HuH-7.5 (cell line): Measurements from ENCODE around the gene DRD5.
A peak's percentile ranks its signal among the peaks of the same experiment; 100 is the strongest.
"Not testable (repeated sequence)": the region's sequence is repeated elsewhere in the genome, so short reads cannot be mapped to it uniquely, and the experiment has no call there.

ENCODE experiments used
- DNase-seq: peaks from one replicate; pipeline ENCODE4 v3.0.0; 2011; ENCODE audit warnings: low spot score

The DRD5 gene

GRCh38 chr4:9781343-9782135 is at the start of gene DRD5:
Gene DRD5, plus strand, starts transcription at chr4:9781634. Its CDS starts 396 bp downstream, at chr4:9782030.
- DNase-seq = no peak

GRCh38 chr4:9732256-9732655 is 49.2 kb upstream of the DRD5 start:
- DNase-seq = not testable (repeated sequence)

DNA sequence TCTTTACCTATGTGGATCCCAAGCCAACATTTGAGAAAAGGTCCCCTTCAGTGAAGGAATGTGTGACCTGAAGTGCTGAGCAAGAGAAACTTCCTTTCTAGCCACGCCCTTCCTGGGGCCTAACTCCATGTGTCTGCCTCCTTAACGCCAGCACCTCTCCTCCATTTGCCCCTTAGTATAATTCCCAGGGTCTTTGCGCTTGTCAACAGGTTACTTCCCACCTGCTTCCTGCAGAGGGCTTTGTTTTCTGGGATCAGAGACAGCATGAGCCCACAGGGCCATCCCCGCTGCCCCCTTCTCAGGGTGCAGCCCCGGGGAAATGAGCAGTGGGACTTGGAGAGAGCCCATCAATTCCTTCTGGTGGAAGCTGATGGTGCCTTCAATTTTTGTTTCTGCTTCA is 45.9 kb upstream of the DRD5 start:
- no peak for DNase-seq

GRCh38 chr4:9737280-9737679 is 44.2 kb upstream of the DRD5 start:
- DNase-seq = not testable (repeated sequence)

- DNase-seq = not testable (repeated sequence)
Observed at GRCh38 chr4:9743789-9744188, 37.6 kb upstream of the DRD5 start.

DNA sequence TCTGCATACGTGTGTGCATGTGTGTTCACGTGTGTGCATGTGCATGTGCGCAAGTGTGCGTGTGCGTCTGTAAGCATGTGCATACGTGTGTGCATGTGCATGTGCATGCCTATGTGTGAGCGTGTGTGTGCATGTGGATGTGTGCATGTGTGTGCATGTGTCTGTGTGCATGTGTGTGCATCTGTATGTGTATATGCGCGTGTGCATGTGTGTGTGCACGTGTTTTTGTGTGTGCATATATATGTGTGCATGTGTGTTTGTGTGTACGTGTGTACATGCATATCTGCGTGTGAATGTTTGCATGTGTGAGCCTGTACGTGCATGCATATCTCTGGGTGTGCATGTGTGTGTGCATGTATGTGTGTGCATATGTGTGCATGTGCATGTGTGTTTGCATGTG is 35.7 kb upstream of the DRD5 start:
- no peak for DNase-seq

- DNase-seq = no peak
Observed at GRCh38 chr4:9758641-9759317, 22.7 kb upstream of the DRD5 start.

DNA sequence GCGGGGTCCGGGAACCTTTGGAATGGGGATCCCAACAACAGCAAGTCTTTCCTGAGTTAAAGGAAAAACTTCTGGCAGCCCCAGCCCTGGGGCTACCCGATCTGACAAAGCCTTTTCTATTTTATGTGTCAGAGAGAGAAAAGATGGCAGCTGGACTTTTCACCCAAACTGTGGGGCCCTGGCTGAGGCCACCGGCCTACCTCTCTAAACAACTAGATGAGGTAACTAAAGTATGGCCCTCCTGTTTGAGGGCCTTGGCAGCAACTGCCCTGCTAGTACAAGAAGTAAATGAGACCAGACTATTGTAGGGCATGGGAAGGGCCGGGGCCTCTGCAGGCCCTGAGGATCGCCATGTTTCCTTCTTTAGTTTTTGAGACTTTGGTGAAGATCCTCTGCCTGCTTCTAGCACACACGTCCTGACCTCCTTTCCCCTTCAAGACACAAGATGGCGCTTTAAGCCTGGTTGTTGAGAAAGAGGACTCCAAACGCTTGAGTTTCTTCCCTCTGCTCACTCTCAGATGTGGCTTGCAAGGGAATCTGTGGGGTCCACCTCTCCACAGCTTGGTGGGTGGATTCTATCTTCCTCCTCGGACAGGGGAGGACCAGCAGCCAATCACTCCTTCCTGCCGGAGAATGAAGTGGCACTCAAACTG is 18.5 kb upstream of the DRD5 start:
- DNase-seq = peak; percentile 30

DNA sequence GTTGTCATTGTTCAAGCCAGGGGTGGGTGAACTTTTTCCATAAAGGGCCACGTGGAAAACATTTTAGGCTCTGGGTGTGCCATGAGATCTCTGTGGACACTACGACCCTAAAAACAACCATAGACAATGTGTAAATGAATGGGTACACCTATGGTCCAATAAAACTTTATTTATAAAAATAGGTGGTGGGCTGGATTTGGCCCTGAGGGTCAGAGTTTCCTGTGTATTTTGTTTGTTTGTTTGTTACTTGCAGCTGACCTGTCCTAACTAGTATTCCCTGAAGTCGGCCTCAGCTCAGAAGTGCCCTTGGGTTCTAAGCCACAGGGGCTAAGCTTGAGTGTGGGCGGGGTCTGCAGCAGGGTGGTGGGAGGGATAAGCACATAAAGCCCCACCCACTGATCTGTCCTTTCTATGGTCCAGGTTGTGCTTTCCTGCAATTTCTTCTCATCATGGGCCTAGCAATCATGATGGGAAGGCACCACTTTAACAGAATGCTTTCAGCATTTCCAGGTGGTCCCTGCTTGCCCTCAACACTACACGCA is 17.2 kb upstream of the DRD5 start:
- no peak for DNase-seq

DNA sequence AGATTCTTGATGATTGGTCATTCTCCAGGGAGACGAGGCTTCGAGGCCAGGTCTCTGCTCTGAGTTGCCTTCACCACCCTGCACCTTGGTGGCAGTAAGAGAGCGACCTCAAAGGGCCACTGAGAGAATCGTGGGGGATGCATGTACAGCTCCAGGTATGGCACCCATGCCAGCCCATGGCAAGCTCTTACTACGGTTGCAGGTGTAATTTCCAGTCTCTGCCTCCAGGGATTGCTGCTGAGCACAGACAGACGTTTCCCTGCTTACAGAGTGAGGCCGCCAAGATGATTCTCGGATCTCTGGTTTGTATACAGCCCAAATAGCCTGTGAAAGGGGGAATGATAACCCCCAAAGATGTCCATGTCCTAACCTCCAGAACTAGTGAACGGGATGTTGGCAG is 16.3 kb upstream of the DRD5 start:
- no peak for DNase-seq

- no peak for DNase-seq
Observed at GRCh38 chr4:9769321-9769720, 12.1 kb upstream of the DRD5 start.

DNA sequence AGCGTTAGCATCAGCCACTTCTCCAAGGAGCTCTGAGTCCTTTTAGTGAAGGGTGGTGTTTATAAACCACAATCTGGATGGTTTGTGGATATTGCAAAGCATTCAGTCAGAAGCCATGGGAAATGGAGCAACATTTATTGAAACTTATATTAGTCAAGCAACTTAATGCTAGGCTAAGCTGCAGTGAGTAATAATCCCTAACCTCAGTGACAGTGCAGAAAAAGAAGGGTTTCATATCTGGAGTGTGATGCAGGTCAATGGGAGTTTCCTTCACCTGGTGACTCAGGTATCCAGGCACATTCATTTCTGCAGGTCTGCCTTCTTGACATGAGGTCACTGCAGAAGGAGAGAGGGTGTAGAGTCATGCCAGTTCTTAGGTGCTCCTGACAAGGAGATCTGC is 10.4 kb upstream of the DRD5 start:
- DNase-seq = no peak

DNA sequence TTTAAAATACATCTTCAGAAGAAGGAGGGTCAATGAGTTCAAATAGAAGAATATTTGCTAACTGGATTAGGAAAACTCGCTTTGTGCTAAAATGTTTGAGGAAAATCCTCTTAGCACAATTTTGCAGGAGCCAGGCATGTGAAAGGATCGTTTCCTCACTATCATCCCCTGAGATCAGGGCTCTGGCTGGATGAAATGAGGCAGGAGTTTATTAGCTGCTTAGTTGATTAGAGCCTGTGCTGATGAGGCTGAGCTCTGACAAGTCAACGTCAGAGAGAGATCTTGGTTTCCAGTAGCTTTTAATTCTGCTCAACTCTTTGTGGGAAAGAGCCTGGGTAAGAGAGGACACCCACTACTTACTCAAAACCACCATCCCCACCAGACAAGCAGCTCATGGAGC is 8.0 kb upstream of the DRD5 start:
- DNase-seq = no peak

- no peak for DNase-seq
Observed at GRCh38 chr4:9782136-9782436, 652 bp downstream of the DRD5 start.

DNA sequence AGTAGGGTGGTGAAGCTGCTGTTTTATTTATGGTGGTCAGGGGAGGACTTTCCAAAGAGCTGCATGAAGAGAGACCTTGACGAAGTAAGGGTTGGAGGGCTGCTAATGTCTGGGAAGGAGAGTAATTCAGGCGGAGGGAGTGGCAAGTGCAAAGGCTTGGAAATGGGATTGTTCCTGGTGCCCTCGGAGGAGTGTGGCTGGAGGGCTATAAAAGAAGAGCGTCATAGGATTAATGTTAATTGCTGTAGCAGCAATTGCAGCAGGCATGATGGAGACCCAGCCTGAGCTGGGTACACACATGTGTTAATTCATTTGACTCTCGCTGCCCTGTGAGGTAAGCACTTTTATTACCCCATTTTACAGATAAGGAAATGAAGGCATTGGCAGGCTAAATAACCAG is 4.5 kb downstream of the DRD5 start:
- DNase-seq = not testable (repeated sequence)

- no peak for DNase-seq
Observed at GRCh38 chr4:9792381-9792780, 10.9 kb downstream of the DRD5 start.

- DNase-seq = not testable (repeated sequence)
Observed at GRCh38 chr4:9796641-9797040, 15.2 kb downstream of the DRD5 start.

DNA sequence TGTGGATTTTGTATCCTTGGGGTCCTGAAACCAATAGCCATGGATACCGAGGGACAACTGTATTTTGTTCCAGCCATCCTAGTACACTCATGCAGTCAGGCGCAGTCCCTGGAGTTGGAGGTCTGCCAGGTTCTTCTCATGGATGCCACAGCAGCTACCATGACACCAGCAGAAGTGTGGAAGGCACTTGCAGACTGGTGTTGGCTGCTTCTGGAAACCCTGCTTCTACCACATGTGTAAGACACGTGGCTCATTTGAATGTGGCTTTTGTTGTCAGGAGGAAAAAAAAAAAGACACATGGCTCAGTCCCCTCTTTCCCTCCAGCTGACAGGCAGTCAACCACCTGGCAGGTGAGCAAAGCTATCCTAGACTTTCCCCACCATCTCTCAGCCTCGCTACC is 19.4 kb downstream of the DRD5 start:
- no peak for DNase-seq

DNA sequence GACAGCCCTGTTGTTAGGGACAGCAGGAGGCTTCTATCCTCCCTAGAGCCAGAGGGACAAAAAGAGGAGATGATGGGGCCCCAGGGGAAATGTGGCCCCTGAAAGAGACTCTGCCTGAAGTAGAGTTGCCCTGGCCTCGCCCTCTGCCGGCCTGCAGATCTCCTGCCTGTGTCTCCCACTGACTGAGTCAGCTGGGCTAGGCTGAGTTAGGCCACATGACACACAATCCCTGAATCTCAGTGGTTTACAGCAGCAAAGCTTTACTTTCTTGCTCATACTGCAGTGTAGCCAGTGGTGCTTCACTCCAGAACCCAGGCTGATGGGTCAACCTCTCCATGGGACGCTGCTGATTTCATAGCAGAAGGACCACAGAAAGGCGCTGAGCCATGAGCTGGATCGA is 23.5 kb downstream of the DRD5 start:
- DNase-seq = no peak

DNA sequence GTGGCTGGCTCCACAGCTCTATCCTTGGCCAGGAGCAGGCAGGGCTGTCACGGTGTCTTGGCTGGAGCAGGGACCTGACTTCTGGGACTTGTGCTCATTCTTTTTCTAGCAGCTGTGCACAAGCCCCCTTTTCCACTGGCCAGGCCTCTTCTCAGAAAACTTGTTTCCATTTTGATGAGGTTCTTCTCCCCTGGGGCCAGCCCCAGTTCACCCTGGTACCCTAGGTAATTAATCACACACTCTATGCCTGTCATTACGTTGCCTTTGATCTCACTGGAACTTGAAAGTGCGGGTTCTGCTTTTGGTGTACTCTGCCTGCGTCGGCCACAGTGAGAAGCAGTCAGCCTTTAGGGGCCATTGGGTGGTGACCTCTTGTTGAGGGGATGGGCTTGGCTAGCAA is 26.6 kb downstream of the DRD5 start:
- no peak for DNase-seq

DNA sequence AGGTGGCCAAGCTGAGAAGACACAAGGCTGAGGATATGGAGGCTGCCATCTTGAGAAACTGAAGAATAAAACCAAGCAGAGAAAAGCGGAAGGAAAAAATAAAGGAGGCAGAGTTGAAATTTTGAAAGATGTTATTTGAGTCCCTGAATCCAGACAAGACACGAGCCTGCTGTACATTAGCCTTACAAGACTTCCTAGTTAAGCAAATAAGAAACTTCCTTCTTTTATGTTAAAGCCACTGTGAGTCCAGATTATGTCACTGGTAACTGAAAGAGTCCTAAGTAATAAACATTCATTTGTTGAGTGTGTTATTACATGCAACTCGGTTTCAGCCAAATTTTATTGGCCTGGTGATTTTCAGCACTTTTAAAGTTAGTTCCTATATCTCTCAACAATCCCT is 30.4 kb downstream of the DRD5 start:
- no peak for DNase-seq

DNA sequence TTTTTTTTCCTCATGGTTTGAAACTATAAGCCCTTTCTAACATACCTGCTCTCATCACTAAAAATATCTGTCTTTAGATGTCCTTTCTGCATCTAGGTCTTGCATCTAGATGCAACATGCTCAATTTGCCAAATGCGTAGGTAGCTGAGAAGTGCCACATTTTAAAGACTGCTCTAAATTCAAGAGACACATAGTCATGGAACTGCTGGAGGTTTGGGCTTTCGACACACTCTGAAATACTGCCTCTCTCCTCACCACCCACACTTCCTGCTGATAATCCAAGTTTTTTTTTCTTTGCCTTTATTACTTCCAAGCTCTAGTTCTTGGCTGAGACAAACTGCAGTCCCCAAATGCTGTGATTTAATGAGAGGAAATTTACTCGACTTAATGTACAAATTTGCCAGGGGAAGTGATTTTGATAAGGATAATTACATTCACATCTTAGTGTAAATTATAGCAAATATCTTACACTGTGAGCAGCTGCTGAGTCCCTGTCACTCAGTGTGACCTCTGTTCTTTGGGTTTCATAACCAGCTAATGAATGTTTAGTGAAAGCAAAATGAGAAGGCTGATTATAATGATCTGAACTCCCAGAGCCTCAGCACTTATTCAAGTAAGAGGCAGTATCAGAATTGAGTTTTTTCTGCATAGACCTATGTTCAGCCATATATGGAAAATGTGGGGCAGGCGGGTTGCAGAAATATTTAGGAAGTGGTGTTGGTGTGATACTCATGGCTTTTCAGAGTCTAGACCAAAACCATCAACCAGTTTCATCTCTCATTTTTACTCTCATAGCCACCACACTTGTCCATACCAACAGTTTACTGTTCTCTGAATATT is 31.3 kb downstream of the DRD5 start:
- DNase-seq = no peak
